ENCODE data around the gene FANCE. TPM values are rescaled to one million over a fixed set of nuclear protein-coding genes. Genes with fewer than 3 reads are reported as not detected.

The FANCE gene
- total RNA-seq, 3 donors from 2014 or later, result 9.7 to 12.6 (median 10.8) TPM

DNA sequence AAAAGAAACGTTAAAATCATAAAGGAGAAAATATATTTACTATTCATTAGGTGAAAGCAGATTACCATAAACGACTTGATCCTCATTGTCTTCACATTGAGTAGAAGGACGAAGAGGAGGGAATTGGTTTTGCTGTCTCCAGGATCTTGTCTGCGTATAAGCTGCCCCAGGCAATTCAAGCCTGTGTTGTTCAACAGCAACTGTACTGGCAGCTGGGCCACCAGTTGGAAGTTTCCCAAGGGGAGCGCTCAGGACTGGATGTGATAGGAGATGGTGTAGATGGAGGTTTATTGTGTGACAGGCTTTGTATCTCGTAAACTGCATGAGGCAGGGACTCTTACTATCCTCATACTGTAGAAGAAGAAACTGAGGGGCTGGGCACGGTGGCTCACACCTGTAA, 3.9 kb upstream of the FANCE start:
- Histone ChIP-seq H3K27ac (no peak overlapping the region), H3K4me3 (no peak overlapping the region), H3K9me3 (no peaks in the 10 kb centered on the region), H3K27me3 (no peaks in the 10 kb centered on the region), H3K36me3 (no peaks in the 10 kb centered on the region), H3K4me1 (no peaks in the 10 kb centered on the region)
- DNase-seq (ENCODE audit: low spot score in 2 of 2), result no peak
- intact Hi-C loops (cut with DNase I; ENCODE audit: low total_unique reads), result no loop called here
- TF ChIP-seq POLR2A (IDR thresholded peaks at IDR 0.05) (no peak), POLR2AphosphoS5 (IDR thresholded peaks at IDR 0.05) (no peak), CTCF (IDR thresholded peaks at IDR 0.05) (no peak)

DNA sequence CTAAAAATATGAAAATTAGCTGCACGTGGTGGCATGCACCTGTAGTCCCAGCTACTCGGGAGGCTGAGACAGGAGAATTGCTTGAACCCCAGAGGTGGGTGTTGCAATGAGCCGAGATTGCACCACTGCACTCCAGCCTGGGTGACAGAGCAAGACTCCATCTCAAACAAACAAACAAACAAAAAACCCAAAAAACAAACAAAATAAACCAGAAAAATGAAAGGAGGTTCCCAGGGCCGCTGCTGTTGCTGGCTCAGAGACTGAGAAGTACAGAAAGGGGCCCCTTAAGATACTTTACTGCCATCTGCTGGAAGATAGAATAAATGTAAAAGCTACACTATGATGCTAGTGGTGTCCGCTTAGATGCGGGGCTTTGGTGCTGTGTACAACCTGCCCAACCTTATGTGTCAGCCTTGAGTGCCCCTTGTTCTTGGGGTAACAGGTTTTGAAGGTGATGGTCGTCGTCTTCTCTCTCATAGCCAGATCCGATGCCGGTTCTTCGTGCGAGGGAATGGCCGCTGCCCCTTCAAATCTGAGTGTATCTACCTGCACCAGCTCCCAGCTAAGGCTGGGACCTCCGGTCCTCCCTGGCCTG, 2.8 kb upstream of the FANCE start:
- no peak for DNase-seq (ENCODE audit: low spot score in 2 of 2)
- intact Hi-C loops (cut with DNase I; ENCODE audit: low total_unique reads), result no loop called here
- TF ChIP-seq POLR2A (IDR thresholded peaks at IDR 0.05) (no peak), CTCF (IDR thresholded peaks at IDR 0.05) (peak; percentile 33 to 75 (median 70))
- Histone ChIP-seq H3K27me3 (no peaks in the 10 kb centered on the region), H3K4me3 (no peak overlapping the region), H3K27ac (no peak overlapping the region), H3K36me3 (no peaks in the 10 kb centered on the region), H3K4me1 (no peaks in the 10 kb centered on the region), H3K9me3 (no peaks in the 10 kb centered on the region)

DNA sequence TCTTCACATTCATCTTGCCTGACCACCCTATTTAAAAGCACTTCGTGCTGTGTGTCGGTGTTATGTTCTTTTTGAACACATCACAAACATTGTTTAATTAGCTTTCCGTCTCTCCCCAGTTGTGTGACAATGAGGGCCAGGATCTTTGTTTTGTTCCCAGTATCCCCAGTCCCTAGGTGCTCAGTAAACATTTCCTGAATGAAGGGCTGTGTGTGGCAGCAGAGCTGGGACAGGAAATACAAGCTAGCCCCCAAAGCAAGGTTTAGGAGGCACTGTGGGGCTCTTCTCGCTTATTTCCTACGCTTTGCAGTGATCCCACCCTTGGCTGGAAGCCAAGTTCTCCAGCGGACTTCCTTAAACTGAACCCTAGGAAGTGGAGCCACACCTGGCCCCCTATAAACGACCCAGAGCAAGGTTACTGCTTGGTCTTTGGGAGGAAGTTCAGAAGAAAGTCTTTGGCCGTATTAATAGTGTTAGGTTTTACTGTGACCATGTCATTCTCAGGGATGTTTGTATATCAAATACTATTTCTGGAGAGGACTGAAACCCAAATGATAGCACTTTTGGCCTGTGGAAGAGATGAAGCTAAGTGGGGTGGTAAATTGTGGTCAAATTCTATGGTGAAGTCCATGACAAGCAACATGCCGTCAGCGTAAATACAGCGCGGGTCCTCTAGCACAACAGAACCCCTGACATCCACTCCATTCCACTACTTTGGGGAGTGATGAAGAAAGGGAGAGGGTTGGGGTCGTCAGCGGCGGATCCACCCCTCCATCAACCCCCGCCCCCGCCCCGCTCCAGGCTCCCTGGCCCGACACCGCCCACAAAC, 570 bp upstream of the FANCE start:
- peak overlapping the region; percentile 59 to 73 (median 63) for H3K4me3 ChIP-seq
- no peak for DNase-seq (ENCODE audit: low spot score in 2 of 2)
- H3K9me3 ChIP-seq, result no peaks in the 10 kb centered on the region
- H3K4me1 ChIP-seq, result no peaks in the 10 kb centered on the region
- peak overlapping the region; percentile 30 to 66 for H3K27ac ChIP-seq
- no peaks in the 10 kb centered on the region for H3K27me3 ChIP-seq
- TF ChIP-seq CTCF (IDR thresholded peaks at IDR 0.05), result no peak
- no peak for TF ChIP-seq POLR2A (IDR thresholded peaks at IDR 0.05)
- TF ChIP-seq POLR2AphosphoS5 (IDR thresholded peaks at IDR 0.05), result no peak
- intact Hi-C loops (cut with DNase I; ENCODE audit: low total_unique reads), result loop anchor here (5.0 kb wide), 1 partner anchor 104 kb away; no protein-coding TSS in a partner anchor
- no peaks in the 10 kb centered on the region for H3K36me3 ChIP-seq

DNA sequence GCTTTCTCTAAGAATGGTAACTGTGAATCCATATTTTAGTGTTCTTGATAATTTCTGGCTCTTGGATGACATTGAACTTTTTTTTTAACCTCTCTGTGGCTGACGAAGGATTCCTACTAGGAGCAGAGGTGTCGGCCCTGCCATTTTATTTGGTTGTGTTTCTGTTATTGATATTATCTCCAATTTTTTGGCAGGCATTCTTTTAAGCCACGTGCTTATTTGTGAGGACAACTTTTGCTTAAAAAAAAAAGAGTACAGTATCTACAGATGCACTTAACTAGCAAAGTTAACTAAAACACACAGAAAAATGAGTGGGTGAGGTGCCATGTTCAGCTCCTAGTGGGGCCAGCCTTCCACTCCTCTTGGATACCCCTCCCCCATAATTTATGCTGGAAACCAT, 1.1 kb downstream of the FANCE start:
- Histone ChIP-seq H3K4me3 (peak overlapping the region; percentile 59 to 73 (median 63)), H3K9me3 (no peaks in the 10 kb centered on the region), H3K27ac (peak overlapping the region; percentile 25 to 82)

More for the DNA sequence above, 1.1 kb downstream of the FANCE start:
- TF ChIP-seq POLR2AphosphoS5 (IDR thresholded peaks at IDR 0.05), result no peak
- TF ChIP-seq CTCF (IDR thresholded peaks at IDR 0.05), result no peak
- TF ChIP-seq POLR2A (IDR thresholded peaks at IDR 0.05), result no peak
- Histone ChIP-seq H3K27me3 (no peaks in the 10 kb centered on the region), H3K4me1 (no peaks in the 10 kb centered on the region), H3K36me3 (no peaks in the 10 kb centered on the region)
- DNase-seq (ENCODE audit: low spot score in 2 of 2), result no peak
- intact Hi-C loops (cut with DNase I; ENCODE audit: low total_unique reads), result loop anchor here (5.0 kb wide), 1 partner anchor 106 kb away; no protein-coding TSS in a partner anchor
